PC-3 (cell line): ENCODE data around the gene FOXRED1.

Experiments used
- EZH2 ChIP-seq: fragments of 300-600 bp; sonication (generic); IDR thresholded peaks from one replicate; pipeline ENCODE4 v1.6.1; 2017; ENCODE audit warnings: antibody characterized with exemption, mild to moderate bottlenecking, low read length; ENCODE audit not compliant: unreplicated experiment
- EZH2phosphoT487 ChIP-seq: fragments of 300-600 bp; sonication (generic); IDR thresholded peaks from 2 replicates; pipeline ENCODE4 v1.6.1; 2018; ENCODE audit warnings: mild to moderate bottlenecking, antibody characterized with exemption, low read length, borderline replicate concordance
- TF ChIP-seq, protein P1 (sequence below): fragments of 300-600 bp; sonication (generic); conservative IDR thresholded peaks from 2 replicates; pipeline ENCODE4 v1.5.1; 2017; ENCODE audit warnings: antibody characterized with exemption, low read depth, mild to moderate bottlenecking, low read length

DNA sequence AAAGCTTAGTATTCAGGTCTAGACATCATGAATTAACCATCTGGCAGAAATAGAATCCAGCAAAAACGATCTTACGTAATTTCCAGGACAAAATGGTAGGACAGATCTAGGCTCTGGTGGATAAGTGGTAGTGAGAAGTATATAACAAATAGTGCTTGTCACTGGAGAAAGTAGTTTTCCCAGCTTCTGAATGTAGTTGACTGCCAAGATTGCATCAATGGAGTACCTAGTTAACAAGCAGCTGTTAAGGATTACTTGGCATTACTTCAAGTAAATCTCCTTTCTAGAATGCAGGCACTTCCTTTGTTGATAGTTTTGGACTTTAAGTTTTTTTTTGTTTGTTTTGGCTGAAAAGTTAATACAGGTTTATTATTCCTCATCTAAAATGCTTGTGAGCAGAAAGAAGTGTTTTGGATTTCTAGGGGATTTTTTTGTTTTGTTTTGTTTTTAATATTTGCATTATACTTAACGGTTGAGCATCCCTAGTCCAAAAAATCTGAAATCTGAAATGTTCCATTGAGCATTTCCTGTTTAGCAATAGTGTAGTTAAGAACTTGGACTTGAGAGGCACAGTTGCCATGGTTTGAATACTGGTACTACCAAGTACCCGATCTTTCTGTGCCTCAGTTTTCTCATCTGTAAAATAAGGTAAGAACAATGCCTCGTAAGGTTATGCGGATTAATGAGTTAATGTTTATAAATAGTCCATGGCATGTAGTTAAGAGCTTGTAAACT is 37.1 kb upstream of the FOXRED1 start:
- TF ChIP-seq, protein P1, sequence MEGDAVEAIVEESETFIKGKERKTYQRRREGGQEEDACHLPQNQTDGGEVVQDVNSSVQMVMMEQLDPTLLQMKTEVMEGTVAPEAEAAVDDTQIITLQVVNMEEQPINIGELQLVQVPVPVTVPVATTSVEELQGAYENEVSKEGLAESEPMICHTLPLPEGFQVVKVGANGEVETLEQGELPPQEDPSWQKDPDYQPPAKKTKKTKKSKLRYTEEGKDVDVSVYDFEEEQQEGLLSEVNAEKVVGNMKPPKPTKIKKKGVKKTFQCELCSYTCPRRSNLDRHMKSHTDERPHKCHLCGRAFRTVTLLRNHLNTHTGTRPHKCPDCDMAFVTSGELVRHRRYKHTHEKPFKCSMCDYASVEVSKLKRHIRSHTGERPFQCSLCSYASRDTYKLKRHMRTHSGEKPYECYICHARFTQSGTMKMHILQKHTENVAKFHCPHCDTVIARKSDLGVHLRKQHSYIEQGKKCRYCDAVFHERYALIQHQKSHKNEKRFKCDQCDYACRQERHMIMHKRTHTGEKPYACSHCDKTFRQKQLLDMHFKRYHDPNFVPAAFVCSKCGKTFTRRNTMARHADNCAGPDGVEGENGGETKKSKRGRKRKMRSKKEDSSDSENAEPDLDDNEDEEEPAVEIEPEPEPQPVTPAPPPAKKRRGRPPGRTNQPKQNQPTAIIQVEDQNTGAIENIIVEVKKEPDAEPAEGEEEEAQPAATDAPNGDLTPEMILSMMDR, result no peak
- TF ChIP-seq EZH2, result no peak
- TF ChIP-seq EZH2phosphoT487, result no peak
